ENCODE data around the gene LAX1. TPM values are rescaled to one million over a fixed set of nuclear protein-coding genes. Genes with fewer than 3 reads are reported as not detected.
A peak's percentile ranks its signal among the peaks of the same experiment; 100 is the strongest.

The LAX1 gene, protein sequence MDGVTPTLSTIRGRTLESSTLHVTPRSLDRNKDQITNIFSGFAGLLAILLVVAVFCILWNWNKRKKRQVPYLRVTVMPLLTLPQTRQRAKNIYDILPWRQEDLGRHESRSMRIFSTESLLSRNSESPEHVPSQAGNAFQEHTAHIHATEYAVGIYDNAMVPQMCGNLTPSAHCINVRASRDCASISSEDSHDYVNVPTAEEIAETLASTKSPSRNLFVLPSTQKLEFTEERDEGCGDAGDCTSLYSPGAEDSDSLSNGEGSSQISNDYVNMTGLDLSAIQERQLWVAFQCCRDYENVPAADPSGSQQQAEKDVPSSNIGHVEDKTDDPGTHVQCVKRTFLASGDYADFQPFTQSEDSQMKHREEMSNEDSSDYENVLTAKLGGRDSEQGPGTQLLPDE
- total RNA-seq = under 1 TPM; 0.54 to 0.99 TPM

GRCh38 chr1:203765029-203765837 lies at the start of gene LAX1:
TSS of gene LAX1 (plus strand) at chr1:203765183. CDS start at chr1:203765566, 383 bp downstream.
- Histone ChIP-seq H3K4me1 (ENCODE audit: control insufficient read depth in 1 of 2, low read depth in 2 of 2) (peaks cover 0 to 4% of the 10 kb centered on the region in 2 donors), H3K9me3 (no peaks in the 10 kb centered on the region), H3K4me3 (peak within 1 kb of the TSS; percentile 41), H3K27me3 (replicated peaks; ENCODE audit: insufficient read depth) (no peaks in the 10 kb centered on the region), H3K27ac (no peak within 1 kb of the TSS), H3K36me3 (no peaks in the 10 kb centered on the region)
- TF ChIP-seq, protein P1, sequence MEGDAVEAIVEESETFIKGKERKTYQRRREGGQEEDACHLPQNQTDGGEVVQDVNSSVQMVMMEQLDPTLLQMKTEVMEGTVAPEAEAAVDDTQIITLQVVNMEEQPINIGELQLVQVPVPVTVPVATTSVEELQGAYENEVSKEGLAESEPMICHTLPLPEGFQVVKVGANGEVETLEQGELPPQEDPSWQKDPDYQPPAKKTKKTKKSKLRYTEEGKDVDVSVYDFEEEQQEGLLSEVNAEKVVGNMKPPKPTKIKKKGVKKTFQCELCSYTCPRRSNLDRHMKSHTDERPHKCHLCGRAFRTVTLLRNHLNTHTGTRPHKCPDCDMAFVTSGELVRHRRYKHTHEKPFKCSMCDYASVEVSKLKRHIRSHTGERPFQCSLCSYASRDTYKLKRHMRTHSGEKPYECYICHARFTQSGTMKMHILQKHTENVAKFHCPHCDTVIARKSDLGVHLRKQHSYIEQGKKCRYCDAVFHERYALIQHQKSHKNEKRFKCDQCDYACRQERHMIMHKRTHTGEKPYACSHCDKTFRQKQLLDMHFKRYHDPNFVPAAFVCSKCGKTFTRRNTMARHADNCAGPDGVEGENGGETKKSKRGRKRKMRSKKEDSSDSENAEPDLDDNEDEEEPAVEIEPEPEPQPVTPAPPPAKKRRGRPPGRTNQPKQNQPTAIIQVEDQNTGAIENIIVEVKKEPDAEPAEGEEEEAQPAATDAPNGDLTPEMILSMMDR (IDR thresholded peaks at IDR 0.05) = no peak
- no peak for DNase-seq (ENCODE audit: low spot score)
- no peak for ATAC-seq (ENCODE audit: insufficient number of reproducible peaks, low FRiP score, low read depth)

GRCh38 chr1:203717120-203717519 lies 47.9 kb upstream of the LAX1 start:
- Histone ChIP-seq H3K4me3 (no peak overlapping the region), H3K4me1 (ENCODE audit: control insufficient read depth in 1 of 2, low read depth in 2 of 2) (no peaks in the 10 kb centered on the region), H3K9me3 (no peaks in the 10 kb centered on the region), H3K36me3 (peaks cover 44% of the 10 kb centered on the region), H3K27ac (no peak overlapping the region), H3K27me3 (replicated peaks; ENCODE audit: insufficient read depth) (no peaks in the 10 kb centered on the region)
- ATAC-seq (ENCODE audit: insufficient number of reproducible peaks, low FRiP score, low read depth) = no peak
- TF ChIP-seq, protein P1 (IDR thresholded peaks at IDR 0.05) = no peak
- no peak for DNase-seq (ENCODE audit: low spot score)

DNA sequence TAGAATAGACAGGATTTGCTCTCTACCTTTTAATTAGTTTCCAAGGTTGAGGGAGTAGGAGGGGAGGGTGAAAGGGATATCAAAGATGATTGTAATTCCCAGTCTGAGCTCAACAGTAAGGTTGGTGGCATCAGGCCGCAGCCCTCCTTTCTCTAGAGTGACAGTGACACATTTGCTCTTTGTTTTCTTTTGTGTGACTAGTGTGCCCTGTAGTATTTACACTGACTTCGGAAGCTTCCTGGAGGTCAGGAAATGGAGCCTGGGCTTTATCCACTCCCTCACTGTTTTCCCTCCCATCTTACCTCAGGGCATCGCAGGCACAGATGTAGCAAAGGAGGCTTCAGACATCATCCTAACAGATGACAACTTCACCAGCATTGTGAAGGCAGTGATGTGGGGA lies 44.7 kb upstream of the LAX1 start:
- H3K9me3 ChIP-seq = no peaks in the 10 kb centered on the region
- H3K27ac ChIP-seq = no peak overlapping the region
- H3K27me3 ChIP-seq (replicated peaks; ENCODE audit: insufficient read depth) = no peaks in the 10 kb centered on the region
- H3K4me1 ChIP-seq (ENCODE audit: control insufficient read depth in 1 of 2, low read depth in 2 of 2) = no peaks in the 10 kb centered on the region
- peaks cover 47% of the 10 kb centered on the region for H3K36me3 ChIP-seq
- DNase-seq (ENCODE audit: low spot score) (no peak), ATAC-seq (ENCODE audit: insufficient number of reproducible peaks, low FRiP score, low read depth) (no peak)
- no peak overlapping the region for H3K4me3 ChIP-seq
- TF ChIP-seq, protein P1 (IDR thresholded peaks at IDR 0.05) = no peak

DNA sequence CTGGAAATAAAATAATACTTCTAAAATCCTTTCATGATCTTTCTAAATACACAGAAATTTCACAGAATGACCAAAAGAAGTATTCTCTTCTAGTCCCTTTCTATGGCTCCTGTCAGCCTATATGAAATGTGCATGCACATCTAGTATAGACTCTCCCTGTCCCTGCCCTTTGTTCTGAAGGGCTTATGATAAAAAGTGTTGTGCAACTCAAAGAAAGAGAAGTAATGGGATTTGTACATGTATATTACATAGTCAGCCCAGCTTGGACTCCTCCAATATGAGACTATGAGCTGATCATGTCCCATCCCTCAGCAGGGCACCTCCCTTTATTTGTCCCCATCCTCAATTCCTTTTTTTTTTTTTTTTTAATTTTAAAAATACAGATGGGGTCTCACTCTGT lies 42.1 kb upstream of the LAX1 start:
- Histone ChIP-seq H3K27me3 (replicated peaks; ENCODE audit: insufficient read depth) (no peaks in the 10 kb centered on the region), H3K4me1 (ENCODE audit: control insufficient read depth in 1 of 2, low read depth in 2 of 2) (no peaks in the 10 kb centered on the region), H3K4me3 (no peak overlapping the region), H3K27ac (no peak overlapping the region), H3K36me3 (peaks cover 72% of the 10 kb centered on the region), H3K9me3 (no peaks in the 10 kb centered on the region)
- DNase-seq (ENCODE audit: low spot score) (no peak), ATAC-seq (ENCODE audit: insufficient number of reproducible peaks, low FRiP score, low read depth) (no peak)
- TF ChIP-seq, protein P1 (IDR thresholded peaks at IDR 0.05) = no peak

- Histone ChIP-seq H3K27ac (no peak overlapping the region), H3K27me3 (replicated peaks; ENCODE audit: insufficient read depth) (no peaks in the 10 kb centered on the region), H3K4me1 (ENCODE audit: control insufficient read depth in 1 of 2, low read depth in 2 of 2) (no peaks in the 10 kb centered on the region), H3K9me3 (no peaks in the 10 kb centered on the region), H3K36me3 (peaks cover 81% of the 10 kb centered on the region), H3K4me3 (no peak overlapping the region)
- TF ChIP-seq, protein P1 (IDR thresholded peaks at IDR 0.05) = no peak
- no peak for DNase-seq (ENCODE audit: low spot score)
- no peak for ATAC-seq (ENCODE audit: insufficient number of reproducible peaks, low FRiP score, low read depth)
These were observed 38.5 kb upstream of the LAX1 start for GRCh38 chr1:203726417-203726867.

All from thoracic aorta (tissue), 2 donors.